Measurements from ENCODE around the gene TSPAN32.

- TF ChIP-seq CTCF (IDR thresholded peaks at IDR 0.05 in 8 of 11, conservative IDR thresholded peaks at IDR 0.05 in 3 of 11) (no peak), POLR2A (IDR thresholded peaks at IDR 0.05) (peak in 1 of 3 donors; percentile 46)
Measured at GRCh38 chr11:2289350-2289749, 12.5 kb upstream of the TSPAN32 start.
